ENCODE measurements around the gene SPATA20. TPM values are rescaled to one million over a fixed set of nuclear protein-coding genes. Genes with fewer than 3 reads are reported as not detected.

The SPATA20 gene
- polyA plus RNA-seq, 2 of the 4 experiments (the other 2 are of a cell fraction) = 34.4 to 110 TPM

- ChIA-PET CTCF (interaction anchor here (3.6 to 23.7 kb wide), 2 partner anchors 68 to 138 kb away, joined by 24 to 753 read pairs; partner anchors contain the start of gene ANKRD40), POLR2A (no interaction called here)
- FAIRE-seq (no peak), ATAC-seq (no peak), DNase-seq (ENCODE audit: low read depth in 1 of 2, low spot score in 1 of 2) (no peak)
- TF ChIP-seq BCL3 (IDR thresholded peaks at IDR 0.05) = no peak
- TF ChIP-seq HEYL (CRISPR knock-in tag; IDR thresholded peaks at IDR 0.05) = no peak
- no peak for TF ChIP-seq SMC3 (IDR thresholded peaks at IDR 0.05)
- no peak for TF ChIP-seq MAZ (IDR thresholded peaks at IDR 0.05; ENCODE audit: borderline replicate concordance, low read depth, low read length)
- Histone ChIP-seq H3K27ac (no peak overlapping the region), H3K4me3 (no peak overlapping the region), H3K4me1 (peaks cover 23% of the 10 kb centered on the region), H3K4me2 (no peak overlapping the region), H3K9me3 (no peaks in the 10 kb centered on the region)
- WGBS (ENCODE audit: missing lambda C conversion rate) = 90% methylated on average over 18 of the region's 18 CpGs
These were observed 11.6 kb downstream of the SPATA20 start for GRCh38 chr17:50558581-50558940.

- POLR2A ChIA-PET = interaction anchor here (1.1 to 3.7 kb wide), 8 partner anchors 8 to 160 kb away, joined by 4 to 42 read pairs (median 10); partner anchors contain the start of gene LUC7L3
- TF ChIP-seq HDAC2 (IDR thresholded peaks at IDR 0.05) = no peak
- TF ChIP-seq HOXA7 (CRISPR knock-in tag; IDR thresholded peaks at IDR 0.05) = no peak
- no peak for TF ChIP-seq MAX (IDR thresholded peaks at IDR 0.05)
- no peak for TF ChIP-seq ZNF302 (CRISPR knock-in tag; IDR thresholded peaks at IDR 0.05)
- no peak for TF ChIP-seq MAZ (IDR thresholded peaks at IDR 0.05; ENCODE audit: borderline replicate concordance, low read depth, low read length)
- no peak for TF ChIP-seq ATOH8 (CRISPR knock-in tag; IDR thresholded peaks at IDR 0.05; ENCODE audit: low read depth)
- no peak for TF ChIP-seq SREBF2 (IDR thresholded peaks at IDR 0.05)
- no peak for TF ChIP-seq FOSL2 (IDR thresholded peaks at IDR 0.05)
- no peak for TF ChIP-seq FOSL2 (CRISPR knock-in tag; IDR thresholded peaks at IDR 0.05)
- no peak for TF ChIP-seq CHD4 (IDR thresholded peaks at IDR 0.05; ENCODE audit: borderline replicate concordance)
- TF ChIP-seq MAFK (IDR thresholded peaks at IDR 0.05; ENCODE audit: partially characterized antibody) = no peak
- TF ChIP-seq PHF8 (IDR thresholded peaks at IDR 0.05; ENCODE audit: borderline replicate concordance, low read depth) = no peak
- no peak for TF ChIP-seq HOXB13 (CRISPR knock-in tag; IDR thresholded peaks at IDR 0.05; ENCODE audit: low read depth)
- TF ChIP-seq HES2 (IDR thresholded peaks at IDR 0.05) = no peak
- TF ChIP-seq FOXS1 (CRISPR knock-in tag; IDR thresholded peaks at IDR 0.05) = no peak
- no peak for TF ChIP-seq ELK1 (IDR thresholded peaks at IDR 0.05; ENCODE audit: low read depth, low read length)
- no peak for TF ChIP-seq MYC (IDR thresholded peaks at IDR 0.05; ENCODE audit: borderline replicate concordance, low read length)
- TF ChIP-seq CEBPB (IDR thresholded peaks at IDR 0.05) = no peak
- TF ChIP-seq FOSB (CRISPR knock-in tag; IDR thresholded peaks at IDR 0.05) = no peak
- TF ChIP-seq RAD21 (conservative IDR thresholded peaks at IDR 0.05 in 1 of 2, IDR thresholded peaks at IDR 0.05 in 1 of 2) = no peak
- no peak for TF ChIP-seq ZFP36 (IDR thresholded peaks at IDR 0.05; ENCODE audit: borderline replicate concordance, partially characterized antibody)
- Histone ChIP-seq H3K4me3 (no peak overlapping the region), H3K9me3 (no peaks in the 10 kb centered on the region), H3K4me2 (peak overlapping the region; percentile 96; the same call in 2 of the 3 replicates), H3K27ac (peak overlapping the region in 1 of 2 experiments; percentile 85; a peak in 3 of 6 replicates), H3K4me1 (peaks cover 28% of the 10 kb centered on the region)
- CTCF ChIA-PET = interaction anchor here (0.6 to 8.1 kb wide), 10 partner anchors 8 to 484 kb away, joined by 3 to 99 read pairs (median 4); partner anchors contain the start of gene SPATA20
- FAIRE-seq (no peak), ATAC-seq (no peak), DNase-seq (ENCODE audit: low read depth in 1 of 2, low spot score in 1 of 2) (no peak)
- WGBS (ENCODE audit: missing lambda C conversion rate) = 88% methylated on average over 55 of the region's 55 CpGs
These were observed 12.1 kb downstream of the SPATA20 start for GRCh38 chr17:50558941-50559614.

All from A549 (cell line).